IPS DF 4.7 (cell line): ENCODE results near the gene BTBD7.

Experiments
- DNase-seq: peaks from one replicate; pipeline ENCODE4 v3.0.0-alpha.2; 2013; ENCODE audit warnings: low spot score; ENCODE audit errors: extremely low read depth

BTBD7 gene

DNA sequence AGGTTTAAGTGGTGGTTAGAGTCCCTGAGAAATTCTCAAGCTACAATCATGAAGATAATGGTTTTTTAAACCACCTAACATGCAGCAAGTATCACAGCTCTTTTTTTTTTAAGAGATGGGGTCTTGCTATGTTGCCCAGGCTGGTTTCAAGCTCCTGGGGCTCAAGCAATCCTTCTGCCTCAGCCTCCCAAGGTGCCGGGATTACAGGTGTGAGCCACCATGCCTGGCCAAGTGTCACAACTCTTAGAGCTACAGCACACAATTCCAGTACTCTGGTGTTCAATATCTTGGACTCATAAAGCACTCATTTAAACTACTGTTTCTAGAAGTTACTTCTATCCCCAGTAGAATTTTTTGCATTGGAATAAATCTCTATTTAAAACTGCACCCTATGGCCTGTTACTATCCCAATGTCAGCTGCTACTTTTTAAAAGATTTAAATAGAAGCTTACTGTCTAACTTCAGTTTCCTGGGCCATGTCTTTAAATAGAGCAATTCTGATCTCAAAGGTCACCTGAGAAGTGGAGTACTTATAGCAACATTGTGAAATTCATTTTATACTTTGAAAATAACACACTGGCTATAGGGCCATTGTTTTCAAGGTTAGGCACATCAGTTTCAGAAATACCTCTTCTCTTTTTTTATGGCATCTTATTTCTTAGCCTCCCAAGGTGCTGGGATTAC, 137.4 kb downstream of the BTBD7 start:
- no peak for DNase-seq
